GM12892 (cell line): ENCODE results near the gene SLC16A8.

Experiments used
- POLR2A ChIP-seq: IDR thresholded peaks from 2 replicates; pipeline ENCODE4 v1.6.1; 2011; ENCODE audit warnings: low read depth, low read length, control low read depth
- TAF1 ChIP-seq: IDR thresholded peaks from 2 replicates; pipeline ENCODE4 v1.6.1; 2011; ENCODE audit warnings: low read depth, mild to moderate bottlenecking, control low read depth, low read length, borderline replicate concordance

GRCh38 chr22:38046070-38046748 lies 37.8 kb downstream of the SLC16A8 start:
- no peak for TF ChIP-seq TAF1
- TF ChIP-seq POLR2A, result no peak
